Esophagus squamous epithelium (tissue), 4 donors: Measurements from ENCODE around the gene UBE2H.

Source experiments
- CTCF ChIP-seq, 6 experiments: fragments of 450-650 bp in 4 of 6; fragments of 200-600 bp in 2 of 6; sonication (generic) in 2 of 6; IDR thresholded peaks; one replicate each; pipeline ENCODE4 v1.5.1; 2016 to 2019; ENCODE audit warnings: antibody characterized with exemption in 6 of 6, mild to moderate bottlenecking in 4 of 6, moderate library complexity in 4 of 6
- POLR2A ChIP-seq, 4 donors: fragments of 450-650 bp; IDR thresholded peaks; one replicate each; pipeline ENCODE4 v1.6.1; 2017; ENCODE audit warnings: antibody characterized with exemption in 4 of 4, mild to moderate bottlenecking in 4 of 4, moderate library complexity in 3 of 4

- TF ChIP-seq CTCF (IDR thresholded peaks at IDR 0.05): peak; percentile 56 to 100 (median 65)
- TF ChIP-seq POLR2A (IDR thresholded peaks at IDR 0.05): no peak
Measured at GRCh38 chr7:129825209-129825970, 127.4 kb downstream of the UBE2H start.
